HG02642 (cell line): ENCODE results near the gene LENEP.
A peak's percentile ranks its signal among the peaks of the same experiment; 100 is the strongest.

Experiments used
- ATAC-seq: cut with Tn5 transposase; IDR thresholded peaks from one replicate; pipeline ENCODE4 v1.9.1; 2021; ENCODE audit warnings: mild to moderate bottlenecking; ENCODE audit not compliant: unreplicated experiment, poor library complexity

The LENEP gene

DNA sequence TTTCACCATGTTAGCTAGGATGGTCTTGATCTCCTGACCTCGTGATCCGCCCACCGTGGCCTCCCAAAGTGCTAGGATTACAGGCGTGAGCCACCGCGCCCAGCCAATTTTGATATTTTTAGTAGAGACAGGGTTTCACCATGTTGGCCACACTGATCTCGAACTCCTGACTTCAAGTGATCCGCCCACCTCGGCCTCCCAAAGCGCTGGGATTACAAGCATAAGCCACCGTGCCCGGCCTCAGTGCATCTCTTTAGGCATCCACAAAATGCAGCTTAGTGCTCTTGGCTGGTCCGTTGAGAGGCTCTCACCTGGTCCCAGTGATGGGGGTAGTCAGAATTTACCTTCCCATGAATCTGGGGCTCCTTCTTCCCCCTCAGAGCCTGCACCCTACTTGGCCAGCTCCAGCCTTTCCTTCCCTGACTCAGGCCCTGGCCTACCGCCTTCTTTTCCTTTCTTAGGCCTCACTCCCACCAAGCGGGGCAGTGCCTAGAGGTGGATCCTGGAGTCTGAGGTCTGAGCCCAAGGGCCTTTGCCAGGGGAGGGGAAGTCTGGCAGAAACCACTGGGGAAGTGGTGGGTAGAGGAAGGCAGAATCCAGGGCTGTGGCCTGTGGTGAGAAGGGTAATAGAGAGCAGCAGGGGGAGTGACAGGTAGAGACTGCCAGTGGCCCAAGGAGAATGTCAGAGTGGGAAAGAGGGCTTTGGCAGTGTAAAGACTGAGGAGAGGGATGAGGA is 3.7 kb downstream of the LENEP start:
- ATAC-seq, result no peak

DNA sequence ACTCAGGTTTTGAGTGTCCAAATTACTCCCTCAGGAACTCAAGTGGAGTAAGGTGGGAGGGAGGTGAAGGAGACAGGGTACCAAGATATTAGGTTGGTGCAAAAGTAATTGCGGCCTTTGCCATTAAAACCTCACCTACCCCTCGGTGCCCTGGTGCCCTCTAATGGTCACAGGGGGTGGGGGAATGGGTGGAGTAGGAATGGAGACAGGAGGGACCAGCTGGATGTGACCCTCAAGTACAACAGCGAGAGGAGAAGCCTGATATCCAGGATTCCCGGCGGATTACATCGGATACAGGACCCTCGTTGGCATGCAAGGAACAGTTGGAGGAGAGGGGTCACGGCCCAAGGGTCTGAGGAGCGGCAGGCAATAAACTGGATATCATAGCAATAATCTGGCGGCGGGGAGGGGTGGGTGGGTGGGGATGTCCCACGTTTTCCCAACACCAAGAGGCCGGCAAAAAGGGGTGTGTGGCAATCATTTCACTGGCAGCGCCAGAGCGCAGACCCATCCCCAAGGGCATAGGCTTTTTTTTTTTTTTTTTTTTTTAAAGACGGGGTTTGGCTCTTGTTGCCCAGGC is 4.9 kb downstream of the LENEP start:
- no peak for ATAC-seq

DNA sequence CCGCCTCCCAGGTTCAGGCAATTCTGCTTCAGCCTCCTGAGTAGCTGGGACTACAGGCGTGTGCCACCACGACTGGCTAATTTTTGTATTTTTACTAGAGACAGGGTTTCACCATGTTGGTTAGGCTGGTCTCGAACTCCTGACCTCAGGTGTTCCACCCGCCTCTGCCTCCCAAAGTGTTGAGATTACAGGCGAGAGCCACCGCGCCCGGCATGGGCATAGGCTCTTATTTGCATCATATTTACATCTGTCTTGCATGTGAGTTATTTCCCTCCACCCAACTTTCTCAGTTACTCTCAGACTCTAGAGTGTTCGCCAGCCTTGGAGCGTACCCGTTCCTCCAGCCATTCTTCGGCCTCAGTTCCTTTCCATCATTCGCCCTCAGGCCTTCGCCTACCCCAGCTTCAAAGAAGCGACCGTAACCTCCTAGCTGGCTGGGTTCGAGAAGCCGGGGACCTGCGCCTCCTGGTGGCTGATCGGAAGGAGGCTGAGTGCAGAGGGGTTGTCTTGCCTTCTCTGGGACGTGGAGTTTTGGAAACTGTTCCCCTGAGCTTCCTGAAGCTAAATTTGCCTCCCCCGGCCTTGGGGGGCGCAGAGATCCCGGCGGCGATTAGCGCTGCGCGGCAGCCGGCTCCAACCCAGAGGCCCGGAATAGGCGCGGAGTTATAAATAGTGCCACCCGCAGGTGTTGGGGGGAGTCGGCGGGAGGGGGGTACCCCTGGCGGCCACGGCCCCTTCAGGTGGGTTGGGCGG is 5.6 kb downstream of the LENEP start:
- ATAC-seq, result no peak

DNA sequence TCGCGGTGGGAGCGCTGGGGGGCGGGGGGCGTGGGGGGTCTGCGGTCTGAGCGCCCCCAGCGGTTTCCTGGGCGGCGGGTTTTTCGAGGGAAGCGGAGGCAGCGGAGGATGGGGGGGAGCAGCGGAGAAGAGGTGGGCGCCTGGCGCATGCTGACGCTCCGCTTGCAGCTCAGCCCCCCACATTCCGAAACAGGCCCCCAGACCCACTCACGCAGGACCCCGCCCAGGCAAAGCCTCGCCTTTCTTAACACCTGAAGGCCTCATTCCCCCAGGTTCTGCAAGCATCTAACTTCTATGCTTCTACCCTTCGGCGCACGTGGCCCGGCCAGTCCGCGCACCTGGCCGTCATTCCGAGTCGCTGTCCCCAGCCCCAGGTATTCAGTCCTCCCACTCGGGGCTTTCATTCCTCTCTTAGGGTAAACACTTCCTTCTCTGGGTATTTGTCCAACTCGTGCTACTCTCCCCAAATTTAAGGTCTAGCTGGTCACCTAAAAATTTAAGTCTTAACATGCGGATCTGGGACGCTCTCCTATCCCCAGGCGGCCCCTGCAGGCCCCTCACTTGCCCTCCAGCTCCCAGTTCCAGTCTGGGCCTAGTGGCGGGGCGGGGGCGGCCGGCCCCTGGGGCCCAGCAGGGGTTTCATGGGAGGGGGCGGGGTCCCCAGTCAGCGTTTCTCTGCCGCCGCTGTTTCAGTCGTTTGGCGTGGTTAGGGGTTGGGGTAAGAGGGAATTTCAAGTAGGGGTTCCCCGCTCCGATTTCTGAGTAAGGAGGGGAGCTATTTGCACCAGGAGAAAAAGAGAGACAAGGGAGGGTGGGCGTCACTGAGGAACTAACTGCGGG is 6.4 kb downstream of the LENEP start:
- no peak for ATAC-seq

DNA sequence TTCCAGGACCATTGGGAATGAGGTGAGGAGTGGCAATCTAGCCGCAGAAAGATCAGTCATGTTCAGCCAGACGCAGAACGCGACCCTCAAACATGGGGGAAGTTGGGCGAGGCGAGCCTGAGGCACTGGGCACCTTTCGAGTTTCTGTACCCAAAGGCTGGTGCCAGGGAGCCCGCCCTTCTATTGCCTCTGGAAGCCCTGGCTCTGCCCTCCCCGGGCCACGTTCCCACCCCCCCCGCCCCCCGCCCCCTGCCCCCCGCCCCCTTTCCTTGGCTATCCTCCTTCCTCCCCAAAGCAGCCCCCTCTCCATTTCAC is 7.0 kb downstream of the LENEP start:
- no peak for ATAC-seq

DNA sequence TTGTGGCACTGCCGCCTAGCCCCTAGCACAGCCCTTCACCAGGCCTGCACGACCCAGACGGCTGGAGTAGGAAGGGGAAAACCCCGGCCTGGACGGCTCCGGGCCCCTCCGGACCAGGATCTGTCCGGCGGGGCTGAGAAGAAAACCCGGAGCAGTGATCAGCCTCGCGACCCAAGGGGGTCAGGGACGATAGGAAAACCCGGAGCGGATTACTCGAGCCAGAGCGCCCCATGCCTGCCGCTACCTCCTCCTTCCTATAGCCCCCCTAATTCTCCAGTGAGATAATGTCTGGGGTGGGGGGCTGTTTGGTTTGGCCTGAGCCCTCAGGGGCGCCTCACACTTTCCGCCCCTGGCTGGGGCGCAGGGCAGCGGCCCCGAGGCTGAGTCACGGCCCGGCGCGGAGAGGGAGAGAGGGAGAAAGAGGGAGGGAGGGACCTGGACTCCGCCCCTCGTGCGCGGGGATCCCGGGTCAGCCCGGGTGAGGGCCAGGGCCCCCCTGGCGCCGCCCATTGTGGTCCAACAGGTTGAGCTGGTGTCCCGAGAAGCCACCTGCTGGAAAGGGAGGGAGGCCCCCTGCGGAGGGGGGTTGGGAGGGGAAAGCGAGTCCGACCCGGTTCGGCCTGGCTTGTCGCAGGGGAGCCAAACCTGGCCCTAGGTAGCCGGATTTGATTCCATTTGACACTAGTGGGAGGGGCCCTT is 7.5 kb downstream of the LENEP start:
- ATAC-seq, result peak; percentile 43

DNA sequence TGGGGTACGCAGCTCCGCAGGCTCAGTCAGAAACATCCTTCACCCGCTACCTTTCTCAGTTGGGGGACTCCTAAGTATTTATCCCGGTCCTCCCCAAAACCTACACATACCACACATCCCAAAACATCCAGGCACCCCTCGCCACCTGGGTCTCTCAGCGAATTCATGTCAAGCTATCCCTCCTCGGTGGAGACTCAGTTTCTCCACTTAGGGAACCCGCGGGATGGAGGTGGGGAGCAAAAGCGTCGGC is 8.0 kb downstream of the LENEP start:
- no peak for ATAC-seq

DNA sequence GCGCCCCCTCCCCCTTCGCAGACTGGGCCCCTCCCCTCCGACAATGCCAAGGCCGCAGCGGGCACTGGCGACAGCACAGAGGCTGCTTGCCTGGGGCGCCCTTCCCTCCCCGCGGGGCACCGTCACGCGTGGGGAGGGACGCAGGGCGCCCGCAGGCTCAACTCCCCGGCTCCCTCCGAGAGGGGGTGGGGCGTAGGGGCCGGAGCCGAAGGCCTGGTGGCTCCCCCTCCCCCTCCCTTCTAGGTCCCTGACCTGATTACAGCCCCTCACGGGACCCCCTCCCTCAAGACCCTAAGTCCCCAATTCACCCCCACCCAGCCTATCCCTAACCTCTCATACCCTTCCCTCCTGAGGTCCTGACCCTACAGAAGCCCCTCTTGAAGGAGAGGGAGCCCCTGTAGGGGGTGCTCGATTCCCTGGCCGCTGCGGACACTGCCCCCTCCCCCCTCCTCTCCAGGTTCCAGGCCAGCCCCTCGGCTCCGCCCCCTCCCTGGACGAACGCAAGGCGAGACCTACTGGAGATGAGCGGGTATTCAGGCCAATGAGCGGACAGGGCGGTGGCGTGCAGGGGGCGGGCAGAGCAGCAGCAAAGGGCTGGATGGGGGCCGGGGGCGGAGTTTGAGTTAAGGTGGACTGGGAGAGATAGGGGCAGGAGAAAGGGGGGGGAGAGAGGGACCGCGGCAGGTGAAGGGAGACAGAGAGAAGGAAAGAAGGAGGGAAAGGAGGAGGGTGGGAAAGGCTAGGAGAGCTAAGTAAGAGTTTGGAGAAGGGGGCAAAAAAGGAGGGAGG is 8.5 kb downstream of the LENEP start:
- peak; percentile 55 for ATAC-seq

DNA sequence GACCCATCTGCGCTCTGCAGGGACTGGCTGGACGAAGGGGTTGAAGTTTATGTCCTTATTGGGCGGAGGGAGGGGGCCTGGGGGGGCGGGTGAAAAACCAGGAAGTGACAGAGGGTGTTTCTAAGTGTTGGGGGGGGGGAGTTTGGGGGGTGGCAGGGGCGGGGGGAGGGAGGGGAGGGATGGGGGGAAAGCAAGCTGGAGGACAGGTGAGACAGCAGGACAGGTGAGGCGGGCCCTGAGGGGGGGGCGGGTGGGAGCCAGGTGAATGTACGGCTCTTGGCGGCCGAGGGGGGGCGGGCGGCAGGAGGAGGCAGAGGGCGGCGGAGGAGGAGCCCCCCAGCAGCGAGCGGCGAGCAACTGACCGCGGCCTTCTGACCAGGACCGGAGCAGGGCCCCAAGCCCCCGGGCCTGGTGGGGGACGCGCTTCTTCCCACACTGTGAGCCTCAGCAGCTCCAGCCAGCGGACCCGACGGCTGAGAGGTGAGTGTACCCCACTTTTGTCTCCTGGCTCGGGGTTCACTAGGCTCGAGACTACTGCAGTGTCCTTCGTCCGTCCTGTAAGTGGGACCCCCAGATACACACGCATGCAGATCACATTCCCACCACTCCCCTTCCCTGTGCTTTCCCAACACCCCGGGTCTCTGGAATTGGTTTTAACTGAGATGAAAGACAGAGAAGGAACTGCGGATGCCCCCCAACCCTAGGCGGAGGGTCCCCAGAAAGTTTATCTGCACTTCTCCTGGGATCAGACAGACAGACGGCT is 9.3 kb downstream of the LENEP start, which contains the start of gene ZBTB7B:
TSS of gene ZBTB7B (plus strand) at position 339 of the 763 bp plus-strand sequence. CDS start 11,859 bp downstream, outside the sequence.
- peak; percentile 2 for ATAC-seq

DNA sequence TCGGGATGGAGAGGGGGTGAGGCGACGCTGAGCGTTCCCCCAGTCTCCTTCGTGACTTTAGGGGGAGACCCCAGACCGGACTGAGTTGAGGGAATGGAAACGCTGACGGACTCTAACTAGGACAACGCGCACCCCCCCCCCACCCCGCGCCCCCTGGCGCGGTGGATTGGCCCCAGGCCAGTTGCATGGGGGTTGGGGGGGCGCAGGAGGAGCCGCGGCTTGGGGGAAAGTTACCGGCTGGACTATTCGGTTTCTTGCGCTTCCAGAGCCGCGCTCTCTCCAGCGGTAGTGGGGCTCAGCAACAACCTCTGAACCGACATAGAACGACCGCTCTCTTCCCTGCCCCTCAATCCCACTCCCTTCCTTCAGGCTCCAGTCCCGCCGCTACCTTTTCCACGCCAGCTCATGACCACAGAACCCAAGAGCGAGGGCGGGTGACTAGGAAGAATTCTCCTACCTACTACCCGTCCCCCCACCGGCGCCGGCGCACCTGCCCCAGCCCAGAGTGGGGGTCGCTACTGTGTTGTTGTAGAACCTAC is 9.9 kb downstream of the LENEP start:
- ATAC-seq, result no peak

DNA sequence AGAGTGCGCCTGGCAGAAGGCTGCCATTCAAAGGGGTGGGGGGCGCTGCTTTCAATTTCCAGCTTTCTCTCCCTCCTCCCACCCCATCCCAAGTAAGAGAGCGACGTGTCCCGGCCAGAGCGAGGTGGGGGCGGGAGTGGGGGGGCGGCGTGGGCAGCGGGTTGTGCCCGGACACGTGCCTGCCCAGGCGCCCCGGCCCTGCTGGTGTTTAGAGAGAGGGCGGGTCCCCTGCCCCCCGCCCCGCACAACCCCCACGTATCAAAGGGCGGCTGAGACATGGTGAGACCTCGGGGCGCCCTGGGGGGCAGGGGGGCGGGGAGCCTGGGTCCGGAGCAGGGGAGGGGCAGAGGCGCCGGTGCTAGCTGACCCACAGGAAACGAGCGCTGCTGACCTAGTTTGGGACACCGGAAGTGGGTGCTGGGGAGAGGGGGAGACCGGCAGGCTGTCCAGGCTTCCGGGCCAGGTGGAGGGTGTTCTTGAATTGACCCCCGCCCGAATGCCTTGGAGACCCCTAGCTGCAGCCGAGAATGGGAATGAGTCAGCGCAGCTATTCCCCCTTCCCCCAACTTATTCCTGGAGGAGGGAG is 10.5 kb downstream of the LENEP start:
- ATAC-seq, result no peak

DNA sequence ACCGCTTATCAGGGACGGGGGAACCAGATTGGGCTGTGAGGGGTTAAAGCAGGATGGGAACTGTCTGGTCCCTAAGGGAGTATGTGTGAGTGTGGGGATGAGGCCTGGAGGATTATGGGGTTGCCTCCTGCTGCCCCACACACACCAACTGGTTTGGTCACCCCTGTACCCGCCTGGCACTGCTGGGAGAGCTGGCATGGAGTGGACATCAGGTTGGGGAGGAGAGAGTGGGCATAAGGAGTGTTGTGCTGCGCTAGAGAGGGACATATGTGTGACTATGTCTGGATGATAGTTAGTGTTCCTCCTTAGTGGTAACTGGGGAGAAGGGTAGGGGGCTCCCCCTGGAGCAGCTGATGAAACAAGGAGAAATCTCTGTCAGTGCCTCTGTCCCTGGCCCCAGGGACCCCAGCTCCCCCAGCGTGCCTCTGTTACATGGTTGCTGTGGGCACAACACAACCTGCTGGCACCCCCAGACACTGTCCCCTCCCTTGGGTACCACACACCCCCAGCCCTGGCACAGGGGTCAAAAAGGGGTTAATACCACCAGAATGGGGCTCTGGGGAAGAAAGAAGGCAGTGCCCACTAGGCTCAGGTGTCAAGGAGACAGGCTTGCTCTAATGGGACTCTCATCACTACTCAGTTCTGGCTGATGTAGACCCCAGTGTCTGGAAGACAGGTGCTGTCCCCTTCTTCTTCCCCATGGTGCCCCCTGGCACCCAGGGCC is 11.1 kb downstream of the LENEP start:
- ATAC-seq, result no peak

DNA sequence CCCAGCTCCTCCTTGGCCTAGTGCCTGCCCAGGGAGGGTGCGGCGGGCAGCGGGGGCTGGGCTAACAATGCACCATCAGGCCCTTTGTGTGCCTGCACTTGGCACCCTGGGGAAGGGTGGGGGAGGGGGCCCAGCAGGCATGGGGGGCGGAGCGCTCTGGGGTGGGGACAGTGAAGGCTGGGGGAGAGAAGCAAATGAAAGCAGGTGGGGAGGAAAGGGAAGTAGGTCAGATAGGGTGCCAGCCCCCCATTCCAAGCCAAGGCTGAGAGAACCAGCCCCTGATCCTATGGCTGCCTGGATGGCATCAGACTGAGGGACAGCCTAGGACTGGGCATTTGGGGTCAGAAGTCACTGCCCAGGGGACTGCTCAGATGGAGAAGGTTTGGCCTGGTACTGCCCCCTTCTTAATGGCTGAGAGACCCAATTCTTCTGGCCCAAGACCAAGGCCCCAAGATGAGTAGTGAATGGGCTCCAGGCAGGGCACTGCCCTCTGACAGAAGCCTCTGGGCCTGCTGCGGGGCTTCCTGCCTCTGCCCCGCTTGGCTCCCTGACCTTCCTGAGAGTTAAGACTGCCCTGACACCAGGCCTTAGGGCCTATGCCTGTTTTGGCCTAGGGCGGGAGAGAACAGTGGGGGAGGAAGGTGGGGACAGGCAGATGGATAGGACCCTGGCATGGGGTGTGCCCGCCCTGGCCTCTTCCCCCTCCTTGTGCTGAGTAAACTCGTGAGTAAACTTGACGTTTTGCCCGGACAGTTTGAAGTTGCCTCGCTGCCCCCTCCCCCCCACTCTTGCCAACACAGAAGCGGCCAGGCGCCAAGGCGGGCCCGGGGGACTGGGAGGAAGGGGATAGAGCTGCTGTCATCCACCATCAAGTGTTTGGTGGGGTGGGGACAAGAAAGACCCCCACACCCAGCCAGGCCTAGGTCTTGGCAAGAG is 12.0 kb downstream of the LENEP start:
- ATAC-seq, result no peak

DNA sequence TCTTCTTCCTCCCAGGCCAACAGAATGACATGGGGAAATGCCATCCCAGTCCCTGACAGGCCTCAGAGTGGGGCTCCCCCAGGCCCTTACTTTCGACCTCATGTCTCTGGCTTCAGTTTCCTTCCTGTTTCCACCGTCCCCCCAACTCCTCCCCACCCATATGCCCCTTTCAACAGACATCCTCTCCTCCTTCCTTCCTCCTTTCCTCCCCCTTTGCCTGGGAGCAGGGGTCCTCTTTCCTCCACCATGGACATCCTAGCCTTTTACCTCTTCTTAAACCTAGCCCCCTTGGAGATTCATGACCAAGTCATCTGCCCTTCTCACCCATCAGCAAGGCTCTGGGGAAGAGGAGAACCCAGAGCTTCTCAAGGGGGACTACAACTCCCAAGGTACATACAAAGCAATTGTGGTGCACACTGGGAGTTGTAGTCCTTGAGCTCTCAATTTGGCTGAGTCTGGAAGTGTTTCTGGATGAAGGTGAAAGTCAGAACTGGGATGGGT is 13.3 kb downstream of the LENEP start:
- no peak for ATAC-seq

DNA sequence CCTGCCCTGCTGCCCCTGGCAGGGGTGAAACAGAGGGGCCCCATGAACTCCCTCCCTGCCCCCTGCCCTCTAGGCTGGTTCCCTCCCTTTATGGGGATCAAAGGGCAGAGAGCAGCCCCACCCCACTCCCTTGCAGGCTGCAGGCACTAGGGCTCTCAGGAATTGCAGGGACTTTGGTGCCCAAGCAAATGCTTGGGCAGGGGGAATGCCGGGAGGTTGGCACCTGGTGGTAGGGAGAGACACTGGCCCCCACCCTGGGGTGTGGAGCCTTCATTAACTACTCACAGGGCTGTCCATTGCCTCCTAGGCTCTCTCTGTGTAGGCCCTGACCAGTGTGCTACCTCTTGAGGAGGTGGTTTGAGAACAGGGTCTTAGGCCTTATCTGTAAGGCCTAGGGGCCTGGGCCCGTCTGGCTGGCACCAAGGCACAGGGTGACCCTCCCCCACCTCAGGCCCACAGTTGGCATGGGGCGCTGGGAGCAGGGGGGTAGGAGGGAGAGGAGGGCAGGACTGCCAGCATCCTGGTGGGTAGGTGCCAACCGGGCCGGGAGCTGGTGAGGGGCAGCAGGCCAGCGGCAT is 14.0 kb downstream of the LENEP start:
- ATAC-seq, result no peak
